ENCODE measurements around the gene PDE6C. TPM values are rescaled to one million over a fixed set of nuclear protein-coding genes. Genes with fewer than 3 reads are reported as not detected.

PDE6C gene
- total and polyA plus RNA-seq, 2 of the 8 experiments (the other 6 are each of a cell fraction or from before 2014, with no cell fraction given) = not detected

DNA sequence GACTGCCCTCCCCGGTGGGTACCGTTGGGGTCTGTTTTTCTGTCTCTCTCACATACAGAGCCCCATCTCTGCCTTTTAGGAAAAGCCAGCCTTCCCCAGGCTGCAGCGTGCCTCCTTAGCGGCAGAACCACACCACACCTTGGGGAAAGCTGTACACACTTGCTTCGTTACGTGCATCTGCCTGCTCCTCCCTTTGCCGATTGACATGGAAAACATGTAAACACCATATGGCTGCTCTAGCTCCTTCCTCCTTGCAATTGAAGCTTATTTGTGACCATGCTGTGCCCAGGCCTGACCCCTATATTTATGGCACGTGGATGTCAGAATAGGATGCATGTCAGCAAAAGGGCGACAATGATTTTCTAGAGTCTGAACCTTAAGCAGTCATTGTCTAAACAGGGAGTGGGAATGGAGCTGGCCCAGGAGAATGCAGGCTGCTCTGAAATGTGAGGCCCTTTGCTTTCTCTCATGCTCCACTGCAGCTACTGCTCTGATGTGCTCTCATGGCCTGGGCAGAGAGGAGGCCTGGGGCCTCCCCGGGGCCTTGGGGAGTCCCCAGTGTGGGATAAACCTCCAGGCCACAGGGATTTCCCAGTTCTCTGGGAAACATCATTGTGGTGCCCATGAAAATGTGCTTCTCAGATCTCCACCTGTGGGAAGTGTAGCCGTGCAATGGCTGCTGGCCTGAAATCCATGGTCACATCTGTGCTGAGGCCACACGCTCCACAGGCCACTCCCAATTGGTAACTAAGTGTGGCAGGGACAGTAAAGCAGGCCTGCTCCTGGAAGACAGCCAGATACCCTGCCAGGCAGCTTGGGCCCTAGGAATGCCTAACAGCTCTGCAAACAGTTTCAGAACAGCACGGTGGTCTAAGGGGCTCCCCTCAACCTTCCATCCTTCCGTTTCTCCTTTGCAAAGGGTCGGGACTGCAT is 18.6 kb downstream of the PDE6C start (continued):
- no peak for TF ChIP-seq CEBPB (IDR thresholded peaks at IDR 0.05; ENCODE audit: low read depth, low read length)
- no peak for TF ChIP-seq ASH2L (IDR thresholded peaks at IDR 0.05; ENCODE audit: low read length)
- no peak for TF ChIP-seq TAF1 (IDR thresholded peaks at IDR 0.05; ENCODE audit: low read depth, low read length)
- TF ChIP-seq PHF8 (conservative IDR thresholded peaks at IDR 0.05; ENCODE audit: low read depth, low read length) = no peak
- no peak for TF ChIP-seq ATF2 (IDR thresholded peaks at IDR 0.05; ENCODE audit: low read length)
- TF ChIP-seq, protein P1, sequence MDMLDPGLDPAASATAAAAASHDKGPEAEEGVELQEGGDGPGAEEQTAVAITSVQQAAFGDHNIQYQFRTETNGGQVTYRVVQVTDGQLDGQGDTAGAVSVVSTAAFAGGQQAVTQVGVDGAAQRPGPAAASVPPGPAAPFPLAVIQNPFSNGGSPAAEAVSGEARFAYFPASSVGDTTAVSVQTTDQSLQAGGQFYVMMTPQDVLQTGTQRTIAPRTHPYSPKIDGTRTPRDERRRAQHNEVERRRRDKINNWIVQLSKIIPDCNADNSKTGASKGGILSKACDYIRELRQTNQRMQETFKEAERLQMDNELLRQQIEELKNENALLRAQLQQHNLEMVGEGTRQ (IDR thresholded peaks at IDR 0.05; ENCODE audit: low read length) = no peak

Data from H1 (cell line).